Measurements from ENCODE around the gene RNF13.

DNA sequence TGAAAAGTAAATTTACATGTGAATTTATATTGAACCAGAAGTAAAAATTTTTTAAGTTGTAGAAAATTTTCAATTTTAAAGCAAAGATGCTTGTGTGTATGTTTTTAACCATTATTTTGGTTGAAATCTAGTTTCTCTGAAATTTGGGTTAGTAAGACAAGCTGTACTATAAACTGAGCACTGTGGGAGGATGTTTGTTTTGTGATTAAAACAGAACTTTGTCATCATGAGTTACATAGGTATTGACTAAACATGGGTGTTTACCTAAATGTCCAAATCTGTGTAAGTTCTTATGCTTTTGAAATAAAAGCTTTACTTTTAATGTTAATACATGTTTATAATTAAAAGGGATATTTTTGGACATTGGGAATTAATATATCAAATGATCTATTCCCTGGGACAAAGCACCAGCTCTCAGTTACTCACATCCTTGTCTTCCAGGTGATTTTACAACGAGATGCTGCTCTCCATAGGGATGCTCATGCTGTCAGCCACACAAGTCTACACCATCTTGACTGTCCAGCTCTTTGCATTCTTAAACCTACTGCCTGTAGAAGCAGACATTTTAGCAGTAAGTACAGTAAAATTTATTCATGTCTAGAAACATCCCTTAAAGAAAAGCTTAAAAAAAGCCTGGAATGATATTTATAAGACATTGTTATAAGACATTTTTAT, 32.7 kb downstream of the RNF13 start:
- TF ChIP-seq, protein P1, sequence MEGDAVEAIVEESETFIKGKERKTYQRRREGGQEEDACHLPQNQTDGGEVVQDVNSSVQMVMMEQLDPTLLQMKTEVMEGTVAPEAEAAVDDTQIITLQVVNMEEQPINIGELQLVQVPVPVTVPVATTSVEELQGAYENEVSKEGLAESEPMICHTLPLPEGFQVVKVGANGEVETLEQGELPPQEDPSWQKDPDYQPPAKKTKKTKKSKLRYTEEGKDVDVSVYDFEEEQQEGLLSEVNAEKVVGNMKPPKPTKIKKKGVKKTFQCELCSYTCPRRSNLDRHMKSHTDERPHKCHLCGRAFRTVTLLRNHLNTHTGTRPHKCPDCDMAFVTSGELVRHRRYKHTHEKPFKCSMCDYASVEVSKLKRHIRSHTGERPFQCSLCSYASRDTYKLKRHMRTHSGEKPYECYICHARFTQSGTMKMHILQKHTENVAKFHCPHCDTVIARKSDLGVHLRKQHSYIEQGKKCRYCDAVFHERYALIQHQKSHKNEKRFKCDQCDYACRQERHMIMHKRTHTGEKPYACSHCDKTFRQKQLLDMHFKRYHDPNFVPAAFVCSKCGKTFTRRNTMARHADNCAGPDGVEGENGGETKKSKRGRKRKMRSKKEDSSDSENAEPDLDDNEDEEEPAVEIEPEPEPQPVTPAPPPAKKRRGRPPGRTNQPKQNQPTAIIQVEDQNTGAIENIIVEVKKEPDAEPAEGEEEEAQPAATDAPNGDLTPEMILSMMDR (IDR thresholded peaks at IDR 0.05; ENCODE audit: low read length) = no peak
- TF ChIP-seq EZH2 (optimal IDR thresholded peaks at IDR 0.05; ENCODE audit: low read depth, low read length) = no peak

All from MM.1S (cell line).